B cell (primary cell): ENCODE results near the gene SLCO4C1. TPM values are rescaled to one million over a fixed set of nuclear protein-coding genes. Genes with fewer than 3 reads are reported as not detected.

Experiments used
- ATAC-seq: fragments of 200-7000 bp; cut with Tn5 transposase; one replicate; pipeline ENCODE4 v1.10.0; 2021; ENCODE audit warnings: low read depth, mild to moderate bottlenecking, moderate number of reproducible peaks, moderate library complexity
- CTCF ChIA-PET: fragments of 350-600 bp; sonication (Branson Sonifier 250); formaldehyde crosslinking; loops from one replicate; lab custom pipeline; 2021; ENCODE audit warnings: antibody characterized with exemption, inconsistent platforms; lab: Charles Lee
- POLR2A ChIA-PET: fragments of 350-600 bp; sonication (Branson Sonifier 250); formaldehyde crosslinking; loops from one replicate; lab custom pipeline; 2021; ENCODE audit warnings: antibody characterized with exemption; lab: Charles Lee
- DNase-seq: peaks from one replicate; pipeline ENCODE4 v3.0.0; 2013
- H2AFZ ChIP-seq: 2 replicates; pipeline ENCODE4 v1.6.1; 2012; ENCODE audit warnings: mild to moderate bottlenecking, low read depth, low read length; ENCODE audit not compliant: insufficient read depth, poor library complexity, severe bottlenecking
- H3K27ac ChIP-seq, 2 donors: 1 replicate in 1 of 2; 2 replicates in 1 of 2; pipeline ENCODE4 v1.5.1; 2012 to 2013; ENCODE audit warnings: low read length in 2 of 2, mild to moderate bottlenecking in 2 of 2, moderate library complexity in 1 of 2
- H3K27me3 ChIP-seq, 4 experiments: fragments of 200-600 bp in 1 of 4; sonication (generic) in 1 of 4; replicated peaks in 1 of 4; 1 replicate in 2 of 4; 2 replicates in 2 of 4; pipeline versions ENCODE4 v1.6.1 to v1.7.0; 2013 to 2016; ENCODE audit warnings: low read length in 3 of 4, mild to moderate bottlenecking in 2 of 4, mixed read lengths in 1 of 4, moderate library complexity in 1 of 4; ENCODE audit not compliant: insufficient read depth in 4 of 4, control insufficient read depth in 3 of 4; ENCODE audit errors: control extremely low read depth in 1 of 4
- H3K36me3 ChIP-seq, 2 experiments: replicated peaks in 1 of 2; 1 replicate in 1 of 2; 2 replicates in 1 of 2; pipeline versions ENCODE4 v1.6.1 to v1.7.1; 2013; ENCODE audit warnings: low read length in 1 of 2; ENCODE audit not compliant: insufficient read depth in 2 of 2, control insufficient read depth in 1 of 2; ENCODE audit errors: control extremely low read depth in 1 of 2, extremely low read depth in 1 of 2
- H3K4me1 ChIP-seq, 2 donors: fragments of 200-600 bp in 1 of 2; sonication (generic) in 1 of 2; 1 replicate in 1 of 2; 2 replicates in 1 of 2; pipeline versions ENCODE4 v1.5.1 to v1.6.1; 2013 to 2017; ENCODE audit warnings: low read length in 2 of 2; ENCODE audit not compliant: control insufficient read depth in 2 of 2, insufficient read depth in 2 of 2
- H3K4me2 ChIP-seq: replicated peaks from 2 replicates; pipeline ENCODE3; 2012; ENCODE audit warnings: mild to moderate bottlenecking, low read depth, low read length; ENCODE audit not compliant: poor library complexity, severe bottlenecking
- H3K4me3 ChIP-seq, 5 experiments: fragments of 200-600 bp in 1 of 5; sonication (generic) in 1 of 5; 1 replicate in 3 of 5; 2 replicates in 2 of 5; pipeline versions ENCODE4 v1.5.1 to v1.7.0; 2011 to 2016; ENCODE audit warnings: low read length in 4 of 5, mild to moderate bottlenecking in 4 of 5, low read depth in 2 of 5, control low read depth in 1 of 5, moderate library complexity in 1 of 5; ENCODE audit not compliant: insufficient read depth in 1 of 5; ENCODE audit errors: control extremely low read depth in 1 of 5, extremely low read depth in 1 of 5
- H3K79me2 ChIP-seq: fragments of 200-600 bp; sonication (generic); one replicate; pipeline ENCODE4 v1.6.0; 2016; ENCODE audit warnings: low read length; ENCODE audit not compliant: control insufficient read depth, insufficient read depth
- H3K9ac ChIP-seq: fragments of 200-600 bp; sonication (generic); 2 replicates; pipeline ENCODE4 v1.6.1; 2017; ENCODE audit warnings: mild to moderate bottlenecking, low read length, moderate library complexity
- H3K9me3 ChIP-seq, 3 donors: one replicate each; pipeline versions ENCODE4 v1.6.1 to v1.7.1; 2013; ENCODE audit warnings: low read length in 2 of 3; ENCODE audit not compliant: control insufficient read depth in 2 of 3, insufficient read depth in 1 of 3; ENCODE audit errors: control extremely low read depth in 1 of 3
- H4K20me1 ChIP-seq: 2 replicates; pipeline ENCODE4 v1.6.0; 2012; ENCODE audit warnings: mild to moderate bottlenecking, low read length; ENCODE audit not compliant: insufficient read depth, control insufficient read depth, poor library complexity, severe bottlenecking
- H3K27ac Mint-ChIP-seq: one replicate; pipeline ENCODE4 v1.8.0; 2021; ENCODE audit warnings: mixed read lengths
- H3K27me3 Mint-ChIP-seq: one replicate; pipeline ENCODE4 v1.8.0; 2021; ENCODE audit warnings: mixed read lengths
- H3K4me1 Mint-ChIP-seq: one replicate; pipeline ENCODE4 v1.8.0; 2021; ENCODE audit warnings: mixed read lengths
- H3K4me3 Mint-ChIP-seq: one replicate; pipeline ENCODE4 v1.8.0; 2021; ENCODE audit warnings: mixed read lengths
- H3K9me3 Mint-ChIP-seq: one replicate; pipeline ENCODE4 v1.8.0; 2022; ENCODE audit warnings: mixed read lengths; ENCODE audit not compliant: insufficient read depth
- CTCF ChIP-seq: fragments of 200-600 bp; IDR thresholded peaks from one replicate; pipeline ENCODE4 v1.8.0; 2022; ENCODE audit warnings: antibody characterized with exemption, mild to moderate bottlenecking
- EZH2 ChIP-seq: IDR thresholded peaks from 2 replicates; pipeline ENCODE4 v1.6.1; 2012; ENCODE audit warnings: borderline replicate concordance, low read depth, mild to moderate bottlenecking, moderate library complexity, low read length; ENCODE audit not compliant: insufficient read depth, poor library complexity, severe bottlenecking
- WGBS: methylation state at CpG from one replicate; pipeline ENCODE4 v1.1.5; 2013; ENCODE audit warnings: missing lambda C conversion rate; ENCODE audit not compliant: insufficient coverage; 5-methylcytosine and 5-hydroxymethylcytosine counted together
- intact Hi-C: fragments of 100-400 bp; cut with micrococcal nuclease; formaldehyde crosslinking; loops from one replicate; pipeline ENCODE4 v1.10.0; 2022
- polyA plus RNA-seq: library from polyadenylated mRNA; depleted of rRNA; stranded (reverse); fragments of >200 nt; gene quantifications from 2 replicates; pipeline ENCODE4 v1.2.3, GENCODE V29; 2012
- total RNA-seq, 2 donors: library from RNA; stranded (reverse); fragments of 120-200 nt in 1 of 2; gene quantifications; 1 replicate in 1 of 2; 2 replicates in 1 of 2; pipeline versions ENCODE4 v1.2.3 to v1.2.4, GENCODE V29; 2013 to 2022

Gene SLCO4C1
- total and polyA plus RNA-seq, 2 donors (not counting 1 experiment from before 2014, with no cell fraction given): 0.36 to 0.42 TPM

GRCh38 chr5:102231693-102232619 is 64.1 kb downstream of the SLCO4C1 start:
- H4K20me1 ChIP-seq: no peaks in the 10 kb centered on the region
- no peak overlapping the region for H3K4me2 ChIP-seq
- no peaks in the 10 kb centered on the region for H3K9me3 Mint-ChIP-seq
- intact Hi-C loops: no loop called here
- no peaks in the 10 kb centered on the region for H3K9me3 ChIP-seq
- CTCF ChIA-PET: no interaction called here
- no peaks in the 10 kb centered on the region for H3K27me3 Mint-ChIP-seq
- no peak overlapping the region for H3K4me3 Mint-ChIP-seq
- no peaks in the 10 kb centered on the region for H3K36me3 ChIP-seq
- no peaks in the 10 kb centered on the region for H3K79me2 ChIP-seq
- no peak overlapping the region for H2AFZ ChIP-seq
- H3K27ac Mint-ChIP-seq: no peak overlapping the region
- ATAC-seq (no peak), DNase-seq (no peak)
- H3K4me1 ChIP-seq: peaks cover 0 to 2% of the 10 kb centered on the region in 2 donors
- H3K4me3 ChIP-seq: no peak overlapping the region
- no peak overlapping the region for H3K27ac ChIP-seq
- H3K4me1 Mint-ChIP-seq: no peaks in the 10 kb centered on the region
- TF ChIP-seq EZH2 (no peak), CTCF (no peak)
- H3K27me3 ChIP-seq: no peaks in the 10 kb centered on the region
- POLR2A ChIA-PET: no interaction called here
- 87% methylated on average over 7 of the region's 7 CpGs for WGBS
- no peak overlapping the region for H3K9ac ChIP-seq

- H3K4me1 ChIP-seq: peaks cover 0 to 2% of the 10 kb centered on the region in 2 donors
- no peak overlapping the region for H3K9ac ChIP-seq
- Mint-ChIP-seq H3K4me3 (no peak overlapping the region), H3K9me3 (no peaks in the 10 kb centered on the region), H3K27me3 (no peaks in the 10 kb centered on the region), H3K4me1 (no peaks in the 10 kb centered on the region), H3K27ac (no peak overlapping the region)
- ChIA-PET POLR2A (no interaction called here), CTCF (no interaction called here)
- no peaks in the 10 kb centered on the region for H3K79me2 ChIP-seq
- TF ChIP-seq CTCF: no peak
- no peak for TF ChIP-seq EZH2
- 100% methylated on average over 1 of the region's 1 CpG for WGBS
- H3K4me3 ChIP-seq: no peak overlapping the region
- DNase-seq (no peak), ATAC-seq (no peak)
- no peaks in the 10 kb centered on the region for H3K27me3 ChIP-seq
- no peak overlapping the region for H3K4me2 ChIP-seq
- intact Hi-C loops: loop anchor here (10.0 kb wide), 1 partner anchor 1795 kb away; no protein-coding TSS in a partner anchor
- no peaks in the 10 kb centered on the region for H3K9me3 ChIP-seq
- no peaks in the 10 kb centered on the region for H4K20me1 ChIP-seq
- no peak overlapping the region for H3K27ac ChIP-seq
- H2AFZ ChIP-seq: no peak overlapping the region
- no peaks in the 10 kb centered on the region for H3K36me3 ChIP-seq
These were observed 66.4 kb downstream of the SLCO4C1 start for GRCh38 chr5:102229685-102230084.
